Left renal cortex interstitium (tissue), 4 donors: ENCODE data around the gene PKD2. TPM values are rescaled to one million over a fixed set of nuclear protein-coding genes. Genes with fewer than 3 reads are reported as not detected.
"Not testable (repeated sequence)": the region's sequence is repeated elsewhere in the genome, so short reads cannot be mapped to it uniquely, and the experiment has no call there.

Experiments used
- DNase-seq, 4 donors: peaks; one replicate each; pipeline ENCODE4 v3.0.0-alpha.2; 2013; ENCODE audit warnings: low read depth in 4 of 4, low spot score in 2 of 4, missing footprints in 1 of 4
- polyA plus RNA-seq, 4 donors: library from polyadenylated mRNA; unstranded; fragments of 120-200 nt; gene quantifications; one replicate each; pipeline ENCODE4 v1.2.1, GENCODE V29; 2013; ENCODE audit not compliant: insufficient read length in 4 of 4

PKD2 gene
- polyA plus RNA-seq, 4 donors, result 62.9 to 87.2 (median 73.2) TPM

DNA sequence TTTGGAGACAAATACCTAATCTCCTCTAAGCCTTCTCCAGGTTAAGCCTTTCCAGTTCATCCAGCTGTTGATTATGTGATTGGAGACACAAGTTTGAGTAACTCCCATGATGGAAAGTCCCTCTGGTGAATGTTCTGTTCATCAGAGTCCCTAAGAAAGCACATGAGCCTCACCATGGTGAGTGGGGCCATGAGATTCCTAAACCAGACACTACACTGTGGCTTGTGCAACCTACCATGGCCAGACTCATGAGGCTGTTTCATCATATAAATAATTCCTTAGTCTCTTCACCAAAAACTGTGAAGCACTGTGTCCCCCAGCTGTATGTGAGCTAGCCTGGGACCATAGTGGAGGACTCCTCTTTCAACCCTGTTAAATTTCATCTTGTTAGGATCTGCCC lies 14.4 kb downstream of the PKD2 start:
- DNase-seq, result no peak

DNA sequence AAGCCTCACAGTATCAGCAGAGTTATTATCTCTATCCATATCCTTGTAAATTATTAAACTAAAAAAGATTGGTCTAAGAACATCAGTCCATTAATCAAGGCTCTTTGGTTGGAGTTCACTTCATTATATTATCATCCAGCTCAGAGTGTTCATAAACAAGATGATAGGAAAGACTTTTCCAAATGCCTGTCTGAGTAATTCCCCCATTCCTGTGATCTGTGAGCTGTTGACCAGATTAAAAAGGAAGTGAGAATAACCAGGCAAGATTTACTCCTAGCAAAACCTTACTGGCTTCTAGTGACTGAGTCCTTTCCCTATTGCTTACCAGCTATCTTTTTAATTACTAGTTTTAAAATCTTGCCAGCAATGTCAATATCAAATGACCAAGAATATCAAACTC lies 14.9 kb downstream of the PKD2 start:
- DNase-seq, result no peak

- DNase-seq, result not testable (repeated sequence)
These were observed 18.6 kb downstream of the PKD2 start for GRCh38 chr4:88025868-88026661.

DNA sequence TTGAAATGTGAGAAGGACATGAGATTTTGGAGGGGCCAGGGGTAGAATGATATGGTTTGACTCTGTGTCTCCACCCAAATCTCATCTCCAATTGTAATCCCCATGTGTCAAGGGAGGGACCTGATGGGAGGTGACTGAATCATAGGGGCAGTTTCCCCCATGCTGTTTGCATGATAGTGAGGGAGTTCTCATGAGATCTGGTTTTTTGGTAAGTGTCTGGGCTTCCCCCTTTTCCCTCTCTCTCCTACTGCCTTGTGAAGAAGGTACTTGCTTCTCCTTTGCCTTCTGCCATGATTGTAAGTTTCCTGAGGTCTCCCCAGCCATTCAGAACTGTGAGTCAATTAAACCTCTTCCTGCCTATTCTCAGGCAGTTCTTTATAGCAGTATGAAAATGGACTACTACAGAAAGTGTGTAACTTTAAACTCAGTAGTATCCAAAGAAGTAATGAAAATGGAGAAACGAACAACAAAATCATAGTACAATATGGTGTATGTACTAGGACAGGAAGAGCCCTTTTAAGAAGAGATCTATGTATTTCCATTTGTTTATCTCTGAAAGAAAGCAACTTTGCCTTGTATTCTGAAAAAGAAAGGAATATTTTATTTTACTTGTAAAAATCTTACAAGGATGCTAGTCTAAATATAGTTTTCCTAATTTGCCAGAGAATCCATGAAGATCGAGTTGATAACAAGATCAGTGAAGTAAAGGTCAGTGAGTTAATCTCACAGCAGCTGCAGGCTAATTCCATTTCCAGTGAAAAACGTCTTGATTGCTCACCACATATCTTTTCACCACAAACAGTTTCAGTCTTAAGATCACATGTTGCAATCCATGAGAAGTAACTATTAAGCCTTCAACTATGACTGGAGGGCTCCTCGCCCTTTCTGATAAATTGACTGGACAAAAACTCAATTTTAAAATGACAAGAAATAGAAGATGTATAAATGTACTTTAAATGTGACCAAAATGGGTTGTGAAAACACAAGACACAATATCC lies 20.5 kb downstream of the PKD2 start:
- no peak for DNase-seq

GRCh38 chr4:88028946-88029345 lies 21.5 kb downstream of the PKD2 start:
- DNase-seq, result no peak

- DNase-seq, result no peak
These were observed 22.1 kb downstream of the PKD2 start for GRCh38 chr4:88029556-88029955.

- DNase-seq, result no peak
These were observed 23.3 kb downstream of the PKD2 start for GRCh38 chr4:88030565-88031310.

GRCh38 chr4:88033309-88033708 lies 25.9 kb downstream of the PKD2 start:
- DNase-seq, result no peak

- no peak for DNase-seq
These were observed 27.9 kb downstream of the PKD2 start for GRCh38 chr4:88035292-88035691.

DNA sequence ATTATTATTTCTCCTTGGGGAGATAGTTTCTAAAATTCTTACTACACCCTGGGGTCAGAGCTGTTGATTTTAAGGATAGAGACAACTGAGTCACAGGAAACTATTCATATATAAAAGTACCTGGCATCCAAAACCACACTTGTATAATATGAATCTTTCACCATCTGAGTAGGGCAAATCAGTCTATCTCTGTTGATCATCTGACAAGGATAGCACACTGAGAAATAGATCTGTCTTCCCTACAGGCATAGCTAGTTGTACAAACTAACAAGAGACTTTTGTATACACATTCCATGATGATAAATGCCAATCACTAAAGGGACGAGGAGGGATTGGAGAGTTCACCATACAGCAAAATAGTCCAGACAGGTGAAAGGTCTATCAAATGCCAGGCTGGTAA lies 30.0 kb downstream of the PKD2 start:
- DNase-seq, result no peak

- DNase-seq, result no peak
These were observed 30.5 kb downstream of the PKD2 start for GRCh38 chr4:88037936-88038335.

DNA sequence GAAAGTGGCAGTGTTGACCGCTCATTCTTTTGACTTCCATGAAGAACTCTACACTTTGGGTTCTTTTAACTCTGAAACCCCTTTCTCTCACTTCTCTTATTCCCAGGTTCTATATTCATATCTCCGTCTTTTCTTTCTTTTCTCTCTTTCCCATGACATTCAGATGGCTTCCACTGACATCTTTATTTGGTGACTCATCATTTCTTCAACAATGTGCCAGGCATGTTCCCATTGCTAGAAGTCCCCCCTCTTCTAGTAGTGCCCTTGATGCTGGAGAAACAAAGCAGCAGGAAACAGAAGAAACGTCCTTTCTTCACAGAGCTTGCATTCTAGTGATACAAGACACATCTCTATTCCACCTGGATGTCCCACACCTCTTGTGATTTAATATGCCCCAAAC lies 33.3 kb downstream of the PKD2 start:
- DNase-seq, result no peak

DNA sequence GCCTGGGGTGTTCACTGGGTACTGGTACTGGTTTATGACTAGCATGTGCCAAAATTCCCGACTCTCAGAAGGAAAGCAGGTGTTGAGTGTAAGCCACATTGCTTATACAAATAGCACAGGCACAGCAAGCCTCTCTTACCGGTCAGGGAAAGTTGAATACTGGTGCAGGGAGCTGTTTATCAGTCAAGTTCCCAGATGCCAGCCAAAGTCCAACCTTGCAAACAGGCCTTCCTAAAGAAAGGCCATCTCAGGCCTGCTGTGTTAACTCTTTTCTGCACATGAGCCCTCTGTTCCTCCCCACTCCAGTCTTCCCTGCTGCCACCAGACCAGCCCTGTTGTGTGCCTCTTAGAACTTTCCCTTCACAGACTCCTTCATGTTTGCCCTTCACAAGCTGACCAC lies 34.2 kb downstream of the PKD2 start:
- DNase-seq, result no peak

DNA sequence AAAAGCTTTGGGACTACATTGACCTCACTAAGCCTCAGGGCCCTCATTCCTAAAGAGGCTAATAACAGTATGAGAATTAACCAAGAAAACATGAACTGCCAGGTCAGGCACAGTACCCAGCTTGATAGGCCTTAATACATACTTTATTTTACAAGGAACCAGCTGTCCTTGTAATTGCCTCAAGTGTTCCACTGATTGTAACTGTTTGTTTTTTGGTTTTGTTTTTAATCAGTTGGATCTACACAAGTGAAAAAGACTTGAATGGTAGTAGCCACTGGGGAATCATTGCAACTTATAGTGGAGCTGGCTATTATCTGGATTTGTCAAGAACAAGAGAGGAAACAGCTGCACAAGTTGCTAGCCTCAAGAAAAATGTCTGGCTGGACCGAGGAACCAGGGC lies 35.6 kb downstream of the PKD2 start:
- DNase-seq, result no peak

DNA sequence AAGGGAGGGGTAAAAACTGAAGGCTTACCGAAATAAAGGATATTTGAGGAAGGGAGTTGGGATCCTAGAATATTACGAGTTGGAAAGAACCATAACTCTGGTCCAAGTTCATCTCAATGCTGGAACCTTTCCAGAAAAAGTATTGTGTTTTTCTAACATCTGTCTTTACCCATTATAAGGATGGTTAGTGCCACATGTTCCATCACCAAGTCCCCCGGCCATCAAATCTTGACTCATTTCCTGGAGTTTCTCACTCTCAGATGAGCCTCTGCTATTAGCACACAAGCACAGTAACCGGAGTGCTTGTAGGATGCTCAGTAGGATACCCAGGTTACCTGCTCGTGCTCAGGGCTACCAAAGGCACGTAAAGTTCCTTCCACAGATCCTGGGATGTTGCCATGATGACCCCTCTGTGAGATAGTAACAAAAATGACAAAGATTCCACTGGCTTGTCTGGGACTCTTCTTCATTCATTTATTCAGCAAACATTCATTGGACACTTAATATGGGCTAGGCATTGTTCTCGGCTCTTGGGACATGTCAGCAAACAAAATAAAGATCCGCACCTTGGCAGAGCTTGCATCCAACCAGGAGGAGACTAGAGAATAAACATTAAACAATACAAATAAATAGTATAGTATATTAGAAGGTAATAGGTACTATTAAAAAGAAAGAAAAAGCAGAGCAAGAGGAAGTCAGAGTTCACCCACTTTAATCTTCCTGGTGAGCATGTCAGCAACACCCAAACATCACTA lies 36.3 kb downstream of the PKD2 start:
- DNase-seq, result no peak

DNA sequence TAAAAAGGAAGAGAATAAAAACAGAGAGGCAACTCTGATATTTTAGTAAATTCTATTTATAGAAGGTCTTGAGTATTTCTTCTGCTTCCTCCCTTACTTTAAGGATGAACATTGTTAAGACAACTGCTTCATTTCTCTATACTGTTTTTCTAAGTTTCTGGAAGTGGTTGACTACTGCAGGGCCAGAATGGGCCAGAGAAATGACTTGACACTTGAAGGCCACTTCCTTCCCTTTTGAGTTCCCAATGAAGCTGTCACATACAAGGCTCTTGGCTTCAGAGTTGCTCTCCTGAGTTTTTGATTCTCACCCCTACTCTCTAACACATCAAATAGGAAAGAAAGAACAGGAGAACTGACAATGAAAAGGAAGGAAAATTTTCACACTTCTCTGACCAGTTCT lies 37.6 kb downstream of the PKD2 start:
- no peak for DNase-seq

GRCh38 chr4:88054229-88054628 lies 46.8 kb downstream of the PKD2 start:
- no peak for DNase-seq

- DNase-seq, result no peak
These were observed 47.5 kb downstream of the PKD2 start for GRCh38 chr4:88054901-88055300.

- DNase-seq, result no peak
These were observed 50.9 kb downstream of the PKD2 start for GRCh38 chr4:88058295-88058694.

GRCh38 chr4:88059766-88060165 lies 52.3 kb downstream of the PKD2 start:
- no peak for DNase-seq
